Retina (tissue), 1 donor: Measurements from ENCODE around the gene ABL1.
A peak's percentile ranks its signal among the peaks of the same experiment; 100 is the strongest.
"Not testable (repeated sequence)": the region's sequence is repeated elsewhere in the genome, so short reads cannot be mapped to it uniquely, and the experiment has no call there.

Experiments
- DNase-seq: peaks from one replicate; pipeline ENCODE4 v3.0.0-alpha.2; 2016

Gene ABL1

DNA sequence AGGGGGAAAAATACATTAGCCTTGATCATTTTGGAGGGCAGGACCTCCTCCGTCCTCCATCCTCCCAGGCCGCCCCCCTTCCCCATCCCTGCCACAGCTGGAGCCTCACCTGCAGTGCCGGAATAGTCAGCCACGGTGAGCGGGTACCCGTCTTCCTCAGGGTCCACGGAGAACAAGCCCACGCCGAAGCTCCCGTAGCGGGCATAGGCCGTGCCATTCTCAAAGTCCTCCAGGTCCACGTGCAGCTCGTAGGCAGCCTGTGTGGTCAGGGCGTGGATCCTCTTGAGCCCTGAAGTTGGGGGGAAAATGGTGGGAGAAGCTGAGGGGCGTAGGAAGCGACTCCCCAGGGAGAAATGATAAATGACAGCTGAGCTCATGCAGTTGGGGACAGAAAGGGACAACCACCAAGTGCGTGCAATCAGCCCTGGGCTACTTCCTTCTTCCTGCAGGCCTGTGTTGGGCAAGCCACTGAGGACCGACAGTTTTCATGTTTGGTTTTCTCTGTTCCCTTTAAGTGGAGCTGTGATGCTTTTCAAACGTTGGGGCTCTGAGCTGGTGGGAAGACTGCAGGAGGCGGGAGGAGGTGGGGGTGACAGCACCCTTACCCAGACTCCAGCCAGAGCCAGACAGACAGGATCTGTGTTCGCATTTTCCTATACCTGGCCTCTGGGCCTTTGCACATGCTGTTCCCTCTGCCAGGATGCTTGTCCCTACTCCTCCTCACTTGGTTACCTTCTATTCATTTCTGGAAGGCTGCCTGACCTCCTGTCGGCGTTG lies 70.3 kb downstream of the ABL1 start:
- DNase-seq: no peak

DNA sequence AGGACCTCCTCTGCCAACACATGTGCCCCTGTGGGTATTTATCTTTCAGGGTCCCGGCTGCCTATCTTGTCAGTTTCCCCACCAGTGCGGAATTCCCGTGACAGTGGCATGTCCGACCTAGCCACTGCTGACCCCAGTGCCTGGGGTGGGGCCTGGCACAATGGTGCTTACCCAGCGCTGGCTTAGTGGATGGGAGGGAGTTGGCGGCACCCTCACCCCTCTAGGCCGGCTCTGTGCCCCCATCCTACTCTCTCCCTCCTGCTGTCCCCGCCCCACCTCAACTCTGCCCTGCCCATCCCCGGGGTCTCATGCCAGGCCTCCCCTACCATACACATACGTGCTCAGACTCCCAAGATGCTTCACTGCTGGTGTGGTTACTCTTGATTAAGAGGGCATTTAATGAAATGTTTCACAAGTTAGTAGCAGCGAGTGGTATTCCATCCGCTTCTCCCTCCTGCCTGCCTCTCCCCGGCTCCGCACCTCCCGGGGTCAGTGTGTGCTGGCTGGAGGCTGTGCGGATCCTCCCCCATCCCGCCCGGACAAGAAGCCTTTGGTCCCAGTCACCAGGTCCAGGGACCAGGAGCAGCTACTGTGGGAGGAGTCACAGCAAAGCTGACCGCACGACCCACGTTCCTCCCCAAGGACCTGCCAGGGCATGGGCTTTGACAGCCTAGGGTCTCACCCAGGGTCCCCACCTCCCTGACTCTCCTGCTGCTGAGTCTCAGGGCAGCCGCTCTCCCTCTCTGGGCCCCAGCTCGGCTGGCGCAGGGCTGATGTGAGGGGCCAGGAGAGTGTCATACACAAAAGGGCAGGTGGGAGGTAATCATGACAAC lies 71.1 kb downstream of the ABL1 start:
- no peak for DNase-seq

DNA sequence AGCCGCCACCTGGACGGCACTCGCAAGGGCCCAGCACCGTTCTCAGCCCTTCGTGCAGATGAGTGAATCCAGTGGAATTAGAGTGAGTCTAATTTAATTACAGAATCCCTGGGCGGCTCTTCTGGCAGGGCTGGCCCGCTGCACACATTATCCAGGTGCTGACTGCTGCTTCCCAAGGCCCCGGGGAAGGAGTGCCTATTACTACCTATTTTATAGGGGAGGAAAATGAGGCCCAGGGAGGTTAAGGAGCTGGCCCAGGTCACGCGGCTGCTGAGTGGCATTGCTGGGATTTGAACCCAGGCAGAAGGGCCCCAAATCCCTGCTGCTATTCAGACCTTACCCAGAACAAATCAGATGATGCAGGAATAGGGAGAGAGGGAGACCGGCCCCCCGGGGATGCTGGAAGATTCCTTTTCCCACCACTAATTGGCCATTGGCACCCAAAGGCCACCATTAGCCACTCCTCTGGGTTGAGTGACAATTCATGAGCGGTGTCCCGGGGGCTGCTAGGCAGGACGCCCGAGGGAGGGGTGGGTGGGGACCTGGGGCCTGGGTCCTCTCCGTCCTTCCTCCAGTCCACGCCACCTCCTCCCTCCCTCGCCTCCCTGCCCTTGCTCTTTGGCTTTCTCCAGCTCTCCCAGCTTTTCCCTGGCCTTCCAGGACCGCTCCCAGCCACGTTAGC lies 71.8 kb downstream of the ABL1 start:
- DNase-seq: no peak

DNA sequence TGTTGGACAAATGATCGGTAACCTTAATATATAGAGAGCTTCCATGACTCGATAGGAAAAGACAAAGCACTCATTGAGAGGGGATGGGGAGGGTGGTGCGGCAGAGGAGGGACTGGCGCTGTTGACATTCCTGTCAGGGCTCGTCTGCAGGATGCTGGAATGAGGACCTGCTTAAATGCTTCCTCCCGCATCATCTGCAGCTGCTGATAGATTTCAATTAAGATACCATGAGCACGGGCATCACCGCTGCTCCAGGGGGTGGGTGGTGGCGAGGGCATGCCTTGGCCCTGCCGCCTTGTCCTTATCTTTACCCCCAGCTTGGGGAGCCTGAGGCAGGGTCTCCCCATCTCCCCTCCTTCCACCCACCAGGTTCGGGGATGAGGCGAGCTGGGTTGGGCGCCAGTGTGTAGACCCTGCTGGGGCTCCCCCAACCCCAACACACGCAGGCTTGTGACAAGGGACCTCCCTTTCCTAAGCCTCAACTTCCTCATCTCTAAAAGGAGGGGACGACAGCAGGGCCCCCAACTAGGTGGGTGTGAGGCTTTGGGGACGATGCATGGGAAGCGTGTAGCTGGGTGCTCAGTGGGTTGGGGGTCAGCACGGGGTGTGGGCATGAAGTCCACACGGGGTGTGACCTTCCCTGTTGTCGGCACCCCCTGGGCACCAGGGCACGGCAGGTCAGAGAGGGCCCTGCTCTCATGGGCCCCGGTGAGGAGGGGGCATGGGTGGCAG lies 73.3 kb downstream of the ABL1 start:
- no peak for DNase-seq

DNA sequence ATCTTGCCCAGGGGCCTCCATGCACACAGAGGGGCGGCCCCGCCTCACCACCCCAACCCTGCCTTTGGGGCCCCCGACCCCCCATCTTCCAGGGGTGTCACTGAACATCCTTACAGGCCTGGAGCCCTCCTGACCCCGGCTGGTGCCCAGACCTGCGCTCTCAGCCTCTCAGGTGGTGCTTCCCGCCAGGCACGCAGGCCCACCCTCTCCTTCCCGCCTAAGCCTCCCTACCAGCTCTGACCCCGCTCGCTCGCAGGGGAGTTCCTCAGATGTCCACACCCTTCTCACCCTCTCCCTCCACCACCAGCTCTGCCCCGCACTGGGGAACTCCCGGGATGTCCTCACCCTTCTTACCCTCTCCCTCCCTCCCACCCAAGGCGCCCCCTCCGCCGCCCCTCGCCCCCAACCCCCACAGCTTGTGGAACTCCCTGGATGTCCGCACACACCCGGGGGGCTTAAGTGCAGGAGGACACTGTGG lies 73.9 kb downstream of the ABL1 start:
- DNase-seq: no peak

DNA sequence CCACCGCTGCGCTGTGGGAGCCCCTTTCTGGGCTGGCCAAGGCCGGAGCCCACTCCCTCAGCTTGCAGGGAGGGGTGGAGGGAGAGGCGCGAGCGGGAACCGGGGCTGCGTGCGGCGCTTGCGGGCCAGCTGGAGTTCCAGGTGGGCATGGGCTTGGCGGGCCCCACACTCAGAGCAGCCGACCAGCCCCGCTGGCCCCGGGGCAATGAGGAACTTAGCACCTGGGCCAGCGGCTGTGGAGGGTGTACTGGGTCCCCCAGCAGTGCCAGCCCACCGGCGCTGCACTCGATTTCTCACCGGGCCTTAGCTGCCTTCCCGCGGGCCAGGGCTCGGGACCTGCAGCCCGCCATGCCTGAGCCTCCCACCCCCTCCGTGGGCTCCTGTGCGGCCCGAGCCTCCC lies 75.0 kb downstream of the ABL1 start:
- DNase-seq: not testable (repeated sequence)

DNA sequence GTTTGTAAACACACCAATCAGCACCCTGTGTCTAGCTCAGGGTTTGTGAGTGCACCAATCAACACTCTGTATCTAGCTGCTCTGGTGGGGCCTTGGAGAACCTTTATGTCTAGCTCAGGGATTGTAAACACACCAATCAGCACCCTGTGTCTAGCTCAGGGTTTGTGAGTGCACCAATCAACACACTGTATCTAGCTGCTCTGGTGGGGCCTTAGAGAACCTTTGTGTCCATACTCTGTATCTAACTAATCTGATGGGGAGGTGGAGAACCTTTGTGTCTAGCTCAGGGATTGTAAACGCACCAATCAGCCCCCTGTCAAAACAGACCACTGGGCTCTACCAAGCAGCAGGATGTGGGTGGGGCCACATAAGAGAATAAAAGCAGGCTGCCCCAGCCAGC lies 75.6 kb downstream of the ABL1 start:
- not testable (repeated sequence) for DNase-seq

DNA sequence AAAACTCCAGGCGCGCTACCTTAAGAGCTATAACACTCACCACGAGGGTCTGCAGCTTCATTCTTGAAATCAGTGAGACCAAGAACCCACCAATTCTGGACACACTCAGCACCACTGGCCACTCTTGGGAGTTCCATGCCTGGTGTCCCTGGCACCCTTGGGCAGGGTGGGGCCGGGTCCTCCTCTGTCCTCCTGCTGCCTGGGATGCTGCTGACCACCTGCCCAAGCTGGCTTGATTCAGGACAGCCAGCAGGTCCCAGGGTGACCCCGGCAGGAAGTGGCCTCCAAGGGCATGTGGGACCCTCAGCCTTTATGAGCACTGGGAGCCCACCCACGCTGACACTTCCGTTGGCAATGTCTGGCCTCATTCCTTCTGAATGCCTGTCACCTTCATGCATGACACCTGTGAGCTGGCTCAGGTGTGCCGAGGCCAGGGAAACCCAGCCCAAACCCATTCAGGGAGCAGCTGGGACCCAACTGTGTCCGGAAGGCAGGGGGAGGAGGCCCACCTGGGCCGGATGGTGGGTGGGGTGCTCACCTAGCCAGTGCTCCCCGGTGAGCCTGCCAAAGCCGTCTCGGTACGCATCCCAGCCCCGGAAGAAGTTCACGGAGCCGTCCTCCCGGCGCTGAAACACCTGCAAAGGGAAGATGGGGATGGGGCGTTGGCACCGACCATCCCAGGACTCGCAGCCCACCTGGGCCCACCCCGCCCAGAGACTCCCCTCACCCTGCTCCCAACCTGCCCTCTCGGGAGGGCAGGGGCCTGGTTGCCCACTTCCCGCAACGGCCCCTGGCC lies 76.4 kb downstream of the ABL1 start:
- no peak for DNase-seq

DNA sequence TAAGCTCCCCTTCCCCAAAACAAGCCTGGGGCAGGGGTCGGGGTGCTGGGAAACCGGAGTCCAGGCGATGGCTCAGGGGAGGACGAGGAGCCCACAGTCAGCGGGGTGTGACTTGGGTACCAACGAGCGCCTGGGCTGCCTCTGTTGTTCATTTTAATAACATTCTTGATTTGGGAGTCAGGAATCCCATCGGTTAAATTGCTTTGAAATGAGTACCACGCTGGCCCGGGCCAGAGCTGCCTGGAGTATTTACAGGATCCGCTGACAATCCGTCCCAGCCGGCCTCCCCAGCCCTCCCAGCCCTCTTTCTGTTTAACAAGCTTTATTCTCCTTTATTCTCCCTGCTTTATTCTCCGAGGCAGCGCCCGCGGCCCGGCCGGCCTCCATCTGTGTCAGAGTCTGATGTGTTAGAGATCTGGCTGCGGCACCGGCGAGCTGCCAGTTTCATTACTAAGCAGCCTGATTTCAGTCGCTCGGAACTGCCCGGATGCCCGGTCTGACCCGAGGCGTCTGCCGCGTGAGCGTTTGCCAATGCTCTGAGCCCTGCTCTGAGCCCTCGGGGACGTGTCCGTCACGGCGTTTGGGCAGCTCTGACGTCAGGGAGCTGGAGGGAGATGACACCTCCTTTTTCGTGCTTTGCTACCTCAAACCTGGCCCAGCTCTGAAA lies 78.0 kb downstream of the ABL1 start:
- DNase-seq: peak; percentile 79

DNA sequence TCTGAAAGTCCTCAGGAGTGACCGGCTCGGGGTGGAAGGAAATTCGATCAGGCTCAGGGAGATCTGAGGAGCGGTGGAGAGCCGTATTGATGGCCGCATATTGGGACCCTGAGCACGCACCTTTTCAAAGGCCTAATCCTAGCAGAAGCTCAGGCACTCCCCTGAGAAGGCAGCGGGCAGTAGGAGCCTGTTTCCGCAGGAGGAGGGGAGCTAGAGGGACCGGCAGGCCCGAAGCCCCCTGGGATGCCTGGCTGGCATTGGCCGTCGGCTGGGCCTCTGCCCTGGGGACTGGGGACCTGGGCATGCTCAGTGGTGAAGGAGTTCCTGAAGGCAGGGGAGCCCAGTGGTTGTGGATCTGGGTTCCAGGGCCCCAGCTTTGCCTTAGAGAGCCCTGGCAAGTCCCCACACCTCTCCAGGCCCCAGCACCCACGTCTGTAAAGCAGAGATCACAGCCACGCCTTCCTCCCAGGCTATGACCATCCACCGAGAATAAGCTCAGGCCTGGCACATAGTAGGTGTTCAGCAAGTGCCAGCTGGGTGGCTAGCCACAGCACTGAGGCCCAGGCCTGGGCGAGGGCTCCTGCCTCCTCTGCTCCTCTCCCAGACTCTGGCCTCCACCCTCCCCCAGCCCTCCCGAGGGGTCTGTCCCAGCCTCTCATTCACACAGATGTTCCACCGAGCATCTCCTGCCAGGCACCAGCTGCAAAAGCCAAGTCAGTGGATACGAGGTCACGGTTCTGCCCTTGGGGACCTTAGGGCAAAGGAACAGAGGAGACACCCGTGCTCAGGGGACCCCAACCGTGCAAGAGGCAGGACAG lies 78.8 kb downstream of the ABL1 start:
- DNase-seq: peak; percentile 62

DNA sequence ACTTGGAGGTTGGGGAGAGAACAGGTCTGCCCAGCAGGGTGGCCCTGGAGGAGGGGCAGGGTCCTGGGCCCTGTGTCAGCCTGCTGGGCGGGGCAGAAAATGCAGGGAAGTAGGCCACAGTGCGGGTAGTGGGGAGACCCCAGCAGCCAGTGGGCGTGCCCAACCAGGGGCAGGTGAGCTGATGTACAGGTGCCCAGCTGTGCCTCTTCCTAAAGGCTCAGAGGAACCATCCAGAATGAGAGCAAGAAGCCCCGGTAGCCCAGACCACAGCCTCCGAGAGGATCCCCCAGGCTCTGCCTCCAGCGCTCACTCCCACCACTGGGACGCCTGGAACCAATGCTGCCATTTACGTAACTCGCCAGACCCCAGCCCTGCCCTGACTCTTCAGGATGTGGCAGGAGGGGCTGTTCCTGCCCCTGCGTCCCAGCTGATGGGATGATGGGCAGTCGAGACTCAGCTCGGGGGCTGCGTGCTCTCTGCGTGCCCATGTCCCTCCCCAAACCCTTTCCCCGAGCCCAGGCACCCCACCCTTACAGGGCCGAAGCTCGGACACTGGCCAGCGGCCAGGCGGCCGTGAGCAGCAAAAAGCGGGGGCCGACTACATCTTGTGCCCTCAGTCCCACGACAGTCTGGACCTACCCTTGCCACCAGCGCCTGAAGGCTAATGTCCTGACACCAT lies 79.5 kb downstream of the ABL1 start:
- DNase-seq: no peak

DNA sequence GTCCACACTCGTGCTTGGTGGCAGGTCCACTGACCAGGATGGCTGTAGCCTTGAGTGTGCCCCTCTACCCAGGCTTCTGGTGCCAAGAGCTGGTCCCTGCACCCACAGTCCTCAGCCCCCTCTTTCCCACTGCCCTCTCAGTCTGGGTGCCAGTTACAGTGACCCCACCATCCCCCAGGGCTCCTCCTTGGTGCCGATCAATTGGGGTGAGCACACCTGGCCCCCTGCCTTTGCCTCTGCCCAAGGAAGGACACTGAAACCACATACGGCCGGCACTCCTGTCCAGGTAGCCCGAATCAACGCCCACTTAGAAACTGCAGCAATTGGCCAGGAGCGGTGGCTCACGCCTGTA lies 80.0 kb downstream of the ABL1 start:
- DNase-seq: no peak

DNA sequence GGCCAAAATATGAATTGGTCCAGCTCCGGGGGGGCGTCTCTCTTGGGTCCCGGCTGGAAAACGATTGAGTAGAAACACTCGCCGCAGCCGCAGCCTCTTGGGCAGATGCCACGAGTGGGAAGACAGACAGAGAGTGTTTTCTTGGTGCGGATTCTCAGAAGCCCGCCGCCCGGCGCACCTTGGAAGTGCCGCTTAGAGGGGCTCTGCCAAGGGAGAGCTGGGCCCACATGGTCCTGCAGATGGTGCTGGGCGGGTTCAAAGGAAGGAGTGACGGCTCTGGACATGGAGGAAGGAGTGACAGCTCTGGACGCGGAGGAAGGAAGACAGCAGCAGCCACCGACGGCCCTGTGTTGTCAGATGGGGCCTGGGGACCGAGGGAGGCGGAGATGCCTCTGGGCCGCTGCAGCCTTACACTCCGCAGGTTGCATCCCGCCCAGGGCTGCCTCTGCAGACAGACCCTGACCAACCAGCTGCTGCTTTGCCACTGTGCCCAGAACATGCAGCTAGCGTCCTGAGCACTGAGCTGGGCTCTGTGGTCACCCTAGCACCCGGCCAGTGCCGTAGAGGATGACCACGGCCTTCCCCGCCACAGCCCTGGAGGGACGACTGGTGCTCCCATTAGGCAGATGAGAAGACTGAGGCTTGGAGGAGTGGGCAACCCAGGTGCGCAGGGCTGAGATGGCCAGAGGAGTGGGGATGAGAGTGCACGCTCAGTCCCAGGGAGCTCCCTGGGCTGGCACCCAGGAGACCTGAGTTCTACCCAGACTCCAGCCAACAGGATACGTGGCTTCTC lies 82.3 kb downstream of the ABL1 start:
- no peak for DNase-seq

DNA sequence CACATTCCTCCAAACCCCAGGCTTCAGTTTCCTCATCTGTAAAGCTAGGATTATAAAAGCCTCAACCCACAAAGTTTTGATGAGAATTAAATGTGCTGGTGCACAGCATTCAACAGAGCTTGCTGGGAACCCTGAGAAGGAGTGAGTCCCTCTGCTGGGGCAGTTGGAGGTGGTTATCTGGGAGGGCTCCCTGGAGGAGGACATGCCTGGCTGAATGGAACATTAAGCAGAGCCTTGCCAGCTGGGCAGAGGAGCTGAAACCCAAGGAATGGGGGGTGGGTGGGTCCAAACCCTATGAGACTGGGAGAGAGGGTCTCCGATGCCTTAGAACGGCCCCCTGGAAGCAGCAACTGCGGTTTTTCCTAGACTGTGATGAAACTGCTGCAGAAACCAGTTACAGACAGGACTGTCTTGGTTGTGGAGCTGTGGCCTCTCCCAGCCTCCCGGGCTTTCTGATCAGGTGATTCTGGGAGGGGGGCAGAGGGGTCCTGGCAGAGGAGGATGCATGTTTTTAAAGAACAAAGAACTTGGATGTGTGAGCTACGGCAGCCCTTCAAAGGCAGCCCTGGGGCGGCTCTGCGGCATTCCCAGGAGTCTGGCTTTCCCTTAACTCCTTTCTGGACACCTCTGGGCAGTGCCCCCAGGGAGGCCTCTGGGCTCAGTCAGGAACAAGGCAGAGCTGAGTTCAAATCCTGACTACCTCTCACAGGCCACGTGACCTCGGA lies 83.2 kb downstream of the ABL1 start:
- no peak for DNase-seq

DNA sequence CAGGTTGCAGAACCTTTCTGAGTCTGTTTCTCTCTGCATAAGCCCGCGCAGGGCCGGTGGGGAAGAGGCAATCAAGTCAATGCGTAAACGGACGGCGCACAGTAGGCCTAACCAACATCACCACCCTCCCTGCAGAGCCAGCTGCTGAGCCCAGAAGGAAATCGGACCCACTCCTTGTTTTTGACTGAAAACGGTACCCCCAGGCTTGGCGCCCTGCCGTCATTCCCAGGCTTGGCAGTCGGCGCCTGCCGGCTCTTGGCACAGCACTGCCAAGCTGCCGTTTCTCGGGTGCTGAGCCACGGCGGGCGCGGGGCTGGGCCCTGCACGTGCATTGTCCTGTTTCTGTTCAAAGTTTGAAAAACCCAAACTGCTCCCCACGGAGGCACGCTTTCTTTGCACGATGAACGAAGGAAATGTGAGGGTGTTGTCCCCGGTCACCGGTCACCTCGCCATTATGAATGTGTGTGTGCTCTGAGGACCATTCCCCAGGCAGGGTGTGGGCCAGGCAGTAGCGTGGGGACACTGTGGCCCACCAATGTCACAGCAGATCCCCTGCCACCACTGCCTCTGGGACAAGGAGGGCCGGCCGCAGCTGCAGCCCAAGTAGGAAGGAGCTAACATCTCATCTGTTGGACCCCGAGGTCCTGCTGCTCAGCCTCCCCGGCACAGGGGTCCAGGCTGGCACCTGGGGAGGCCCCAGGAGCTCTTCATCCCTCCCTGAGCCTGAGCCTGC lies 83.9 kb downstream of the ABL1 start:
- no peak for DNase-seq

DNA sequence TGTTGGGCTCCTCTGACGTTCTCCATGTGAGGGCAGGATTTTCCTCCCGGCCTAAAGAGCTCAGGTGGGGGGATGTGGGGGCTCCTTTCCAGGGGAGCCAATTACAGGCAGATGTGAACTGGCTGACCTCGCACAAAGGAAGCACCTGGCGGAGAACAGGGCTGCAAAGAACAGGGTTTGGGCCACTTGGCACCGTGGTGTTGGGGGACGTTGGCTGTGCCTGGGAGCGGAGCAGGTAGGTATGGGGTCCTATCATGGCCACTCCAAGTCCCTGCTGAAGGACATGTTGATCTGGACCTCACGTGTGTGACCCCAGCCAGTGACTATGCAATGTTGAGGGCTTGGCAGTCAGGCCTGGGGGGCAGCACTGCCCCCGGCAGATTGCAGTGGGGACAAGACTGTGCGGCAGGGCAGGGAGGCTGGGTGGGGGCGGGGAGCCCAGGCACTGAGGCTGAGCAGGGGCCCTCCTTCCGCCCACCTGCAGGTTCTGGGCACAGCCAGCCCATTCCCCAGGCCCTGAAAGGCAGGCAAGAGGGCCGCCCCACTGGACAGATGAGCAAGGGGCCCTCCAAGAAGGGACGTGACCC lies 84.6 kb downstream of the ABL1 start:
- no peak for DNase-seq

DNA sequence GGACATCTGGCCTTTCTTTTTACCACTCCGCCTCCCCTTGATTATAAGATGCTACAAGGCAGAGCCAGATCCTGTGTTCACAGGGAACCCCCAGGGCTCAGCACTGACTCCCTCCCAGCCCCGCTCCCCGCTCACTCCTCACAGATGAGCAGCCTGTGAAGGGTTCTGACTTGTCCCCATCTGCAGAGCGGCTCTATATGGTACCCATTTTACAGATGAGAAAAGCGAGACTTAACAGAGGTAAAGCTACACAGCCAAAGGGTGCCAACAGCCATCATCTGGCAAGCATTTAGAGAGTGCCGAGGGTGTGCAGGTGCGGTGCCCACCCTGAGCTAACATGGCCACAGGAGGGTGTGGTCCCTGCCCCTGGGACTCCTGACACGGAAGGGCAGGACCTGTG lies 85.2 kb downstream of the ABL1 start:
- DNase-seq: no peak
